GM11168 (cell line): ENCODE results near the gene GOLGA6L2.
"Not testable (repeated sequence)": the region's sequence is repeated elsewhere in the genome, so short reads cannot be mapped to it uniquely, and the experiment has no call there.

Source experiments
- in situ Hi-C: fragments of 300-500 bp; cut with MboI; formaldehyde crosslinking; loops from one replicate; pipeline ENCODE4 v1.12.0; 2022; ENCODE audit warnings: low sequenced_read_pairs; ENCODE audit not compliant: unreplicated experiment

GOLGA6L2 gene

DNA sequence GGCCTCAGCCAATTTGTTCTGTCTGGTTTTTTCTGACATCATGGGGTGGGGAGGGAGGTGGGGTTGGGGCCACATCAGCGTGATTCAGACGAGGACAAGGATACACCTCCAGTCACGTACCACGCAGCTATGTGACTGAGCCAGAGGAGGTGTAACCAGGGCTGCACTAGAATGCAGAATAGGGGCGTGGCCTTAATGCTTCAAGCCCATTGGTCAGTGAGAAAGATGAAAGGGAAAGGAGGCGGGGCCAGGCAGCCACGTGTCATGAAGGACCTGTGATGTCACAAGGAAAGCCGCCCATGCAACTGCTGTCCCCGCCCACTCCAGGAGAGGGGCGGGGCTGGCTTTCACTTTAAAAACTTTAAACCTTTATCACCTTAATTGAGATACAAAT, at the start of gene GOLGA6L2:
GOLGA6L2 (minus strand) TSS at position 137 of the 394 bp plus-strand sequence; CDS start at position 75, 62 bp downstream.
- in situ Hi-C loops: no loop called here

GRCh38 chr15:23484870-23485269, 37.8 kb upstream of the GOLGA6L2 start:
- in situ Hi-C loops: no loop called here

DNA sequence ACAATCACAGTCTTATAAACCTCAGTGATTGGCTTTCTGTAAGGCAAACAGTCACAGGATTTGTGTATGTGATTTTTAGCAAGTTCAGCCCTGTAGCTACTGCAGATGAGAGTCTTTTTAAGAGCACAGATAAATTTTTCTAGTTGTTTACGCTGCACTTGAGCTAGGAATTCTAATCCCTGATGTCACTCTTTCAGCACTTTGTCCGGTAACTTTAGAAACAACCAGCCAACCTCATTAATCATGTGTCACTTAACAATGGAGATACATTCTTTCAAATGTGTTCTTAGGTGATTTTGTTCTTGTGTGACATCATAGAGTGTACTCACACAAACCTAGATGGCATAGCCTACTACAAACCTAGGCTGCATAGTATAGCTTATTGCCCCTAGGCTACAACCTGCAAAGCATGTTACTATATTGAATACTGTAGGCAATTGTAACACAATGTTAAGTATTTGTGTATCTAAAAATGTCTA, 36.8 kb upstream of the GOLGA6L2 start:
- in situ Hi-C loops: no loop called here

- in situ Hi-C loops: no loop called here
These were observed 35.9 kb upstream of the GOLGA6L2 start for GRCh38 chr15:23482764-23483489.

DNA sequence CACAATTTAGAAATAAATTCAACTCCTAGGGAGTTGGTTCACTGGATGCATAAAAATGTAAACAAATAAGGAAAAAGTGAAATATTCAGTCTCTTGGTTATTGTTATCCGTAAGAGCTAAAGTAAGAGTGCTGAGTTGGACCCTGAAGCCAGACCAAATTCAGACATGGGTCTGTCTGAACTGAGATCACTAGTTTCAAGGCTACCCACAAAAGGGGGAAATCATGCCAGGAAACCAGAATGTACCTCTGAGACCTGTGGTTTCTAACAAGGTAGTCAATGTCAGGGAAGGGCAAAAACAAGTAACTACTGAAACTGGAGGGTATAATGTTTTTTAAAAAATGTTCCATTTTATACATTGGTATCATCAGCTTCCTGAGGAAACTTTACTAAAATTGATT, 35.2 kb upstream of the GOLGA6L2 start:
- in situ Hi-C loops: no loop called here

DNA sequence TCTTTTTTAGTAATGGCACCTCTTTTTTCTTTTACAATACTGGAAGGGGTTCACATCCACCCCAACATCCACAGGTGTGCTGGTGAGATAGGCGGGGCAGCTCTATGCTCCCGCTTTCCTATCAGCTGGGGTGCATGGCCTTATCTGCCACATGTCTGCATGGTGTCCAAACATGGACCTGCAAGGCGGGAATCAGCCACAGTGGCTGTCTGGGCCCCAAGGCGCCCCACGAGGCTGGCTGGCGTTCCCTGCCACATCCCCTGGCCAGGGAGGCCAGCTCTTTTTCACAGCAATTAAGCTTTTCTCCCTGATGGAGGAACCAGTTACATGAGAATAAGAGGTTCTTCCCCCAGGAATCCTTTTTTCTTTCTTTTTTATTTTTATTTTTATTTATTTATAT, 30.9 kb upstream of the GOLGA6L2 start:
- in situ Hi-C loops: no loop called here

DNA sequence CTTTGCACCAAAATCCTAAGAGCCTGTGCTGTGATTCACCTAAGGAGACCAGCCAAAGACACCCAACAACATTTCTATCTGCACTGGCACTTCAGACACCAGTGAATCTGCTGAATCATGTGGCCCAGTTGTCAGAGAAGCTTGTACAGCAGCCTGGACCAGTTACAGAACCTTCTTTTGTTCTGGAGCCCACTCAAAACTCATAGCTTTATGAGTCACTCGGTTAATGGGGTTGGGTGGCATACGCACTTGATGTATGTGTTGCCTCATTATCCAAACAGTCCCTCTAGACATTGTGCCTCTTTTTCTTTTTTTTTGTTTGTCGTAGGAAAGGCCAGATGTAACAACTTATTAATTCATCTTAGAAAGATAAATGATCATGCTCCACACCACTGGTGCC, 25.6 kb upstream of the GOLGA6L2 start:
- in situ Hi-C loops: no loop called here

DNA sequence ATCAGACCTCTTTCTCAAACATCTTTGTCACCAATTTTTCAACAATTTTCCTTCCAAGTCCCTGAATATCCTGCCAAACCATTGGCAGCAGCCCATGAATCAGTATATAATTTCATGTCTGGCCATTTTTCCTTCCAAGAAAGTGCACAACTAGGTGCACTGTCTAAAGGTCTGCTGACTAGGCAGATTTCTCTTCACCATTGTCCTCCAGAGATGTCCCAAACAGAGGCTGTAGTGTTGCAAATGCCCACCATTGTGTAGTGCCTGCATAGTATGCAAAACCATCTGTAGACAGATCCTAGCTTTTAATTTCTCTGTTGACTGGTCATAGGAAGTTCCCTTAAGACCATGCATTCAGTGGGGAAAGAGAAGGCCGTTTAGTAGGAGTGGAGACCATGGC, 25.0 kb upstream of the GOLGA6L2 start:
- in situ Hi-C loops: no loop called here

- in situ Hi-C loops: no loop called here
These were observed 20.1 kb upstream of the GOLGA6L2 start for GRCh38 chr15:23467110-23467600.

DNA sequence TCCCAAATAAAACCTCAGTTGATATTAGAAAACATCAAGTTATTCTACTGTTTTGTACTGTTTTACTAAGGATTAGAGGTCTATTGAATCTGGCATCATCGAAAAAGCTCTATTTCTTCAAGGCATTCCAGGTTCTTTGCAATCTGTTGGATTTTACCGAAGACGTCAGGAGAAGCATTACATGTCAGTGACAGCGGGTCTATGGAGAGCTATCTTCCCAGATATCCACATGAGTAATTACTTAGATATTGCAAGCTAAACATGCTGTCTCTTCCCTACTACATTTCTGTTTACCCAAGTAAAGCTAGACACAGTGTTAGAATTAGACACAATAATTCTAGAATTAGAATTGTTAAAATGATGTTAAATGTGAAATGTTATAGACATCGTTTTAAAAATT, 10.8 kb upstream of the GOLGA6L2 start:
- in situ Hi-C loops: no loop called here

GRCh38 chr15:23446215-23447106, 582 bp downstream of the GOLGA6L2 start:
- in situ Hi-C loops: no loop called here

DNA sequence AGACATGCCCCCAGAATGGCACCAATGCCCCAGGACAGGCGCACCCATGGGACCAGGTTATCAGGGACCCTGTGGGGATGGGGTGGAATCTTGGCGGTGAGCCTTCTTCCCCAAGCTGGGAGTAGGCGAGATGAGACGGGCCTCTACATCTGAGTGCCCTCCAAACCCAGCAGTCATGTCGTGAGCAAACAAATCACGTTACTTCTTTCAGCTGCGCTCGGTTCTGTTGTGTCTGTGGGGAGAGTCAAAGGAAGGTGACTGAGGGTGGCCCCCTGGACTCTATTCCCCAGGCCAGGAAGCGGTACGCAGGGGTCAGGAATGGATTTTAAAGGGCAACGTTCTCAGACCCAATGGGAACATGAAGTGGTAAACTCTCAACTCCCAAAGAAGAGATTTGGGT, 2.8 kb downstream of the GOLGA6L2 start:
- in situ Hi-C loops: no loop called here

DNA sequence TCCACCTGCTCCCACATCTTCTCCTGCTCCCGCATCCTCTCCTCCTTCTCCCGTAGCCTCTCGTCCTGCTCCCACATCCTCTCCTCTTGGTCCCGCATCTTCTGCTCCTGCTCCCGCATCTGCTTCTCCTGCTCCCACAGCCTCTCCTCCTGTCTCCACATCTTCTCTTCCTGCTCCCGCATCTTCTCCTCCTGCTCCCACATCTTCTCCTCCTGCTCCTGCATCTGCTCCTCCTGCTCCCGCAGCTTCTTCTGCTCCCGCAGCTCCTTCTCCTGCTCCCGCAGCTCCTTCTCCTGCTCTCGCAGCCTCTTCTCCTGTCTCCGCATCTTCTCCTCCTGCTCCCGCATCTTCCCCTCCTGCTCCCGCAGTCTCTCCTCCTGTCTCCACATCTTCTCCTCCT, 5.8 kb downstream of the GOLGA6L2 start:
- in situ Hi-C loops: no loop called here

- in situ Hi-C loops: no loop called here
These were observed 6.4 kb downstream of the GOLGA6L2 start for GRCh38 chr15:23440596-23440995.

DNA sequence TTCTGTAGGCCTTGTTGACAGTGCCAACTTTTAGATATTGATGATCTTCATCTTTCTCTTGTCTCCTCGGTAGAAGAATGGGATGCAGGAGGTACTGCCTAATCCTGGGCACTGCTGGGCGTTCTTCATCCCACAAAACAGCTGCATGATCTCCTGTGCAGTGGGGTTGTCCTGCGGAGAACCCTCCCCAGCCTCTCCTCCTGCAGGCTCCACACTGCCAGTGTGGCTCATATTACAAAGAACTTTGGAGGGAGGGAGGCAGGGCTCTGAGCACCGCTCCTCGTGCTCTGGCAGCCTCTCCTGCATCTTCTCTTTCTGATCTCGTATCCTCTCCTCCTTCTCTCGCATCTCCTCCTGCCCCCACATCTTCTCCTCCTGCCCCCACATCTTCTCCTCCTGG, 7.5 kb downstream of the GOLGA6L2 start:
- in situ Hi-C loops: no loop called here

GRCh38 chr15:23438816-23439466, 8.1 kb downstream of the GOLGA6L2 start:
- in situ Hi-C loops: no loop called here

DNA sequence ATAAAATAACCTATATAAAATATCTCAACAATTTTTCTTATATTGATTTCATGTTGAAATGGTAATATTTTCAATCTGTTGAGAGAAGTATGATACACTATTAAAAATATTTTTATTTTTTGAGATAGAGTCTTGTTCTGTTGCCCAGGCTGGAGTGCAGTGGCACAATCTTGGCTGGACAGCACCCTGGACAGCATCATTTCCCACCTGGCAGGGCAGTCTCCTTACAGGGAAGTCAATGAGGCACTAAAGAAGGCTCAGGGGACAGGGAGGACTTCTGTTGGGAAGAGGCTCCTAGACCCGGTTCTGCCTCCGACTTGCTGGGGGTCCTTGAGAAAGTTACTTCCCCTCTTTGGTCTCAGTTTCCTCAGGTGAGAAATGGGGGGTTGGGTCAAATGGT, 9.4 kb downstream of the GOLGA6L2 start:
- in situ Hi-C loops: no loop called here

GRCh38 chr15:23437146-23437545, 9.9 kb downstream of the GOLGA6L2 start:
- in situ Hi-C loops: no loop called here

- in situ Hi-C loops: no loop called here
These were observed 10.6 kb downstream of the GOLGA6L2 start for GRCh38 chr15:23436421-23436820.

GRCh38 chr15:23434699-23435098, 12.3 kb downstream of the GOLGA6L2 start:
- in situ Hi-C loops: not testable (repeated sequence)

DNA sequence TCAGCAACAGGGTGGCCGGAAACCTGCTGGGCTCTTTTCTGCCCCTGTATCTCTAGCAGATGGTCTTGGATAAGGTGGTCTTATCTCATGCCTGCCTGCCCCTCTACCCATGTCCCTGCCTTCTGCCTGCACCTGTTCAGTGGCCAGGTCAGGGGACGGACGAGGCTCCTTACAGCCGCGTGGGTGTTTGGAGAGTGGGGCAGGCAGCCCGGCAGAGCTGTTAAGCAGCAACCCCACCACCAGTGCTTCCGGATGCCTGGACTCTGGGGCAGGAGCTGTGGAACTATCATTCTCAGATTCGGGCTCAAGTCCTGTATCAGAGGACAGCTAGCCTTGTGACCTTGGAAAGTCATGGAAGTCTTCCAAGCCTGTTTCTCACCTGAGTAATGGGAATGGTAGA, 21.7 kb downstream of the GOLGA6L2 start:
- in situ Hi-C loops: not testable (repeated sequence)
